K562 (cell line): Measurements from ENCODE around the gene REXO2. TPM values are rescaled to one million over a fixed set of nuclear protein-coding genes. Genes with fewer than 3 reads are reported as not detected.
A peak's percentile ranks its signal among the peaks of the same experiment; 100 is the strongest.

Experiments
- CBFA2T3 ChIP-seq: fragments of 450-650 bp; IDR thresholded peaks from 2 replicates; pipeline ENCODE4 v1.6.1; 2017
- CHCHD3 ChIP-seq: fragments of 250-450 bp; sonication (Bioruptor Pico); IDR thresholded peaks from 2 replicates; pipeline ENCODE4 v2.1.2; 2022; ENCODE audit warnings: mild to moderate bottlenecking
- CHD1 ChIP-seq: fragments of 200-600 bp; sonication (generic); IDR thresholded peaks from one replicate; pipeline ENCODE4 v1.6.1; 2012; ENCODE audit warnings: mild to moderate bottlenecking, moderate library complexity, low read length, inconsistent platforms
- ELF2 ChIP-seq: fragments of 250-450 bp; sonication (Bioruptor Pico); IDR thresholded peaks from 2 replicates; pipeline ENCODE4 v1.5.0; 2021; ENCODE audit warnings: mild to moderate bottlenecking
- EZH2 ChIP-seq: IDR thresholded peaks from 2 replicates; pipeline ENCODE4 v1.6.1; 2012; ENCODE audit warnings: low read depth, mild to moderate bottlenecking, inconsistent platforms, low read length, borderline replicate concordance
- FOSL1 ChIP-seq: fragments of 200-800 bp; sonication (Bioruptor generic); conservative IDR thresholded peaks from 2 replicates; pipeline ENCODE4 v1.6.1; 2016; ENCODE audit warnings: missing genetic modification characterization, missing compliant biosample characterization
- GATAD2B ChIP-seq: fragments of 450-650 bp; IDR thresholded peaks from 2 replicates; pipeline ENCODE4 v1.6.1; 2017; ENCODE audit warnings: mild to moderate bottlenecking, borderline replicate concordance
- HMG20A ChIP-seq: fragments of 450-650 bp; formaldehyde crosslinking; conservative IDR thresholded peaks from 2 replicates; pipeline ENCODE4 v1.4.0; 2020; ENCODE audit warnings: mild to moderate bottlenecking, mixed read lengths
- PHB ChIP-seq: fragments of 250-450 bp; sonication (Bioruptor Pico); IDR thresholded peaks from 2 replicates; pipeline ENCODE4 v1.5.0; 2021
- PTTG1 ChIP-seq: fragments of 450-650 bp; IDR thresholded peaks from 2 replicates; pipeline ENCODE4 v1.6.1; 2016; ENCODE audit warnings: low read depth, mild to moderate bottlenecking, missing genetic modification characterization, missing compliant biosample characterization
- RAD51 ChIP-seq: fragments of 450-650 bp; IDR thresholded peaks from 2 replicates; pipeline ENCODE4 v1.7.1; 2016; ENCODE audit warnings: low read depth, mild to moderate bottlenecking, borderline replicate concordance
- SMAD1 ChIP-seq: fragments of 150-350 bp; IDR thresholded peaks from 2 replicates; pipeline ENCODE4 v1.6.1; 2014; ENCODE audit warnings: low read length, low read depth; ENCODE audit not compliant: partially characterized antibody
- TAF7 ChIP-seq: fragments of 450-650 bp; IDR thresholded peaks from 2 replicates; pipeline ENCODE4 v1.6.1; 2016; ENCODE audit warnings: missing genetic modification characterization, missing compliant biosample characterization
- TCF7L2 ChIP-seq: fragments of 150-350 bp; IDR thresholded peaks from 2 replicates; pipeline ENCODE4 v1.6.1; 2016; ENCODE audit warnings: low read depth, mild to moderate bottlenecking, low read length, moderate library complexity
- ZBTB8A ChIP-seq: fragments of 450-650 bp; IDR thresholded peaks from 2 replicates; pipeline ENCODE4 v1.6.1; 2018; ENCODE audit warnings: mild to moderate bottlenecking, moderate library complexity; ENCODE audit not compliant: partially characterized antibody
- ZC3H4 ChIP-seq: sonication (generic); formaldehyde crosslinking; IDR thresholded peaks from 2 replicates; pipeline ENCODE4 v1.9.0; 2021; ENCODE audit warnings: missing genetic modification reagents, borderline replicate concordance
- ZFP1 ChIP-seq: fragments of 450-650 bp; formaldehyde crosslinking; IDR thresholded peaks from 2 replicates; pipeline ENCODE4 v1.4.0; 2020; ENCODE audit warnings: mild to moderate bottlenecking, mixed read lengths
- ZFX ChIP-seq: sonication (generic); formaldehyde crosslinking; IDR thresholded peaks from 2 replicates; pipeline ENCODE4 v1.8.0; 2022; ENCODE audit warnings: mild to moderate bottlenecking, missing genetic modification reagents, moderate library complexity
- ZNF232 ChIP-seq: sonication (generic); formaldehyde crosslinking; IDR thresholded peaks from 2 replicates; pipeline ENCODE4 v1.8.0; 2022; ENCODE audit warnings: mild to moderate bottlenecking, missing genetic modification reagents
- ZNF239 ChIP-seq: fragments of 250-450 bp; sonication (Bioruptor Pico); IDR thresholded peaks from 2 replicates; pipeline ENCODE4 v1.4.0; 2020; ENCODE audit warnings: mild to moderate bottlenecking
- ZNF354B ChIP-seq: fragments of 250-450 bp; sonication (Bioruptor Pico); IDR thresholded peaks from 2 replicates; pipeline ENCODE4 v1.4.0; 2020
- ZNF609 ChIP-seq: sonication (generic); formaldehyde crosslinking; IDR thresholded peaks from 2 replicates; pipeline ENCODE4 v1.8.1; 2023; ENCODE audit warnings: missing genetic modification reagents, mild to moderate bottlenecking, borderline replicate concordance
- ZNF778 ChIP-seq: fragments of 450-650 bp; formaldehyde crosslinking; IDR thresholded peaks from 2 replicates; pipeline ENCODE4 v1.4.0; 2020; ENCODE audit warnings: mild to moderate bottlenecking, moderate library complexity
- polyA plus RNA-seq, 8 experiments: library from polyadenylated mRNA; depleted of rRNA in 4 of 8; stranded (reverse) in 5 of 8; unstranded in 3 of 8; fragments of >200 nt; fragmentation: Nextera tagmentation in 2 of 8; fragmentation: Illumina TruSeq in 1 of 8; extraction: Ambion mirVana in 2 of 8; extraction: Trizol in 1 of 8; gene quantifications; 2 replicates each; pipeline versions ENCODE4 v1.2.1 to v1.2.3, GENCODE V29; 2011 to 2014; ENCODE audit warnings: inconsistent platforms in 1 of 8, missing spikeins in 1 of 8
- total RNA-seq, 7 experiments: library from RNA; depleted of rRNA in 6 of 7; stranded (reverse); fragments of >200 nt in 6 of 7; fragmentation: Illumina TruSeq in 2 of 7; extraction: Trizol in 2 of 7; gene quantifications; 2 replicates each; pipeline versions ENCODE4 v1.2.1 to v1.2.3, GENCODE V29; 2011 to 2021; ENCODE audit warnings: low replicate concordance in 1 of 7
- TF ChIP-seq, protein P1 (sequence below): fragments of 450-650 bp; formaldehyde crosslinking; conservative IDR thresholded peaks from 2 replicates; pipeline ENCODE4 v1.4.0; 2022; ENCODE audit warnings: mild to moderate bottlenecking, missing genetic modification characterization

REXO2 gene
- total and polyA plus RNA-seq, 9 of the 15 experiments (the other 6 are each of a cell fraction or from before 2014, with no cell fraction given) = 143 to 370 (median 193) TPM

- TF ChIP-seq HMG20A (no peak), ELF2 (CRISPR knock-in tag) (no peak), PHB (CRISPR knock-in tag) (no peak), TCF7L2 (no peak), FOSL1 (peak; percentile 12), EZH2 (no peak), ZFP1 (CRISPR knock-in tag) (no peak), CHCHD3 (CRISPR knock-in tag) (no peak), ZNF609 (CRISPR knock-in tag) (no peak), RAD51 (no peak), CBFA2T3 (0 out of 2 replicates have a peak, but pooled peaks have one; percentile 0), PTTG1 (tag) (no peak), ZC3H4 (CRISPR knock-in tag) (no peak), GATAD2B (0 out of 2 replicates have a peak, but pooled peaks have one; percentile 58), CHD1 (peak; percentile 81), TAF7 (tag) (no peak), ZNF232 (CRISPR knock-in tag) (0 out of 2 replicates have a peak, but pooled peaks have one; percentile 45), ZNF354B (CRISPR knock-in tag) (no peak), SMAD1 (no peak), ZBTB8A (no peak), ZNF778 (CRISPR knock-in tag) (no peak), ZFX (CRISPR knock-in tag) (no peak), ZNF239 (CRISPR knock-in tag) (no peak)
- TF ChIP-seq, protein P1, sequence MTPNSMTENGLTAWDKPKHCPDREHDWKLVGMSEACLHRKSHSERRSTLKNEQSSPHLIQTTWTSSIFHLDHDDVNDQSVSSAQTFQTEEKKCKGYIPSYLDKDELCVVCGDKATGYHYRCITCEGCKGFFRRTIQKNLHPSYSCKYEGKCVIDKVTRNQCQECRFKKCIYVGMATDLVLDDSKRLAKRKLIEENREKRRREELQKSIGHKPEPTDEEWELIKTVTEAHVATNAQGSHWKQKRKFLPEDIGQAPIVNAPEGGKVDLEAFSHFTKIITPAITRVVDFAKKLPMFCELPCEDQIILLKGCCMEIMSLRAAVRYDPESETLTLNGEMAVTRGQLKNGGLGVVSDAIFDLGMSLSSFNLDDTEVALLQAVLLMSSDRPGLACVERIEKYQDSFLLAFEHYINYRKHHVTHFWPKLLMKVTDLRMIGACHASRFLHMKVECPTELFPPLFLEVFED (CRISPR knock-in tag) = no peak
- TF ChIP-seq, all 486 proteins: peak for 16
Measured at GRCh38 chr11:114440121-114440860, 1.0 kb downstream of the REXO2 start (continued).
